SK-N-MC (cell line): Measurements from ENCODE around the gene TRAPPC12.

Experiments used
- EZH2 ChIP-seq: fragments of 200-600 bp; sonication (generic); IDR thresholded peaks from one replicate; pipeline ENCODE4 v1.6.1; 2017; ENCODE audit warnings: antibody characterized with exemption
- FOXP2 ChIP-seq: optimal IDR thresholded peaks from 2 replicates; pipeline ENCODE3; 2011; ENCODE audit warnings: mild to moderate bottlenecking, moderate library complexity; ENCODE audit not compliant: insufficient read depth; ENCODE audit errors: extremely low read length, control extremely low read depth
- POLR2AphosphoS5 ChIP-seq: IDR thresholded peaks from 2 replicates; pipeline ENCODE4 v1.6.1; 2012; ENCODE audit warnings: mild to moderate bottlenecking, low read depth, low read length, borderline replicate concordance

GRCh38 chr2:3483986-3484960 is 104.8 kb downstream of the TRAPPC12 start:
- TF ChIP-seq EZH2 (no peak), POLR2AphosphoS5 (no peak), FOXP2 (no peak)
